HUDEP-2 (cell line): ENCODE results near the gene OMP.
"Not testable (repeated sequence)": the region's sequence is repeated elsewhere in the genome, so short reads cannot be mapped to it uniquely, and the experiment has no call there.

Experiments
- DNase-seq, 76 experiments: peaks; one replicate each; lab custom pipeline; 2025; ENCODE audit not compliant: unreplicated experiment in 76 of 76; lab: John Stamatoyannopoulos, UW

The OMP gene

GRCh38 chr11:77102246-77103210 lies at the start of gene OMP:
TSS of gene OMP (plus strand) at chr11:77102840. CDS start at chr11:77102840, 0 bp downstream.
- no peak for DNase-seq

DNA sequence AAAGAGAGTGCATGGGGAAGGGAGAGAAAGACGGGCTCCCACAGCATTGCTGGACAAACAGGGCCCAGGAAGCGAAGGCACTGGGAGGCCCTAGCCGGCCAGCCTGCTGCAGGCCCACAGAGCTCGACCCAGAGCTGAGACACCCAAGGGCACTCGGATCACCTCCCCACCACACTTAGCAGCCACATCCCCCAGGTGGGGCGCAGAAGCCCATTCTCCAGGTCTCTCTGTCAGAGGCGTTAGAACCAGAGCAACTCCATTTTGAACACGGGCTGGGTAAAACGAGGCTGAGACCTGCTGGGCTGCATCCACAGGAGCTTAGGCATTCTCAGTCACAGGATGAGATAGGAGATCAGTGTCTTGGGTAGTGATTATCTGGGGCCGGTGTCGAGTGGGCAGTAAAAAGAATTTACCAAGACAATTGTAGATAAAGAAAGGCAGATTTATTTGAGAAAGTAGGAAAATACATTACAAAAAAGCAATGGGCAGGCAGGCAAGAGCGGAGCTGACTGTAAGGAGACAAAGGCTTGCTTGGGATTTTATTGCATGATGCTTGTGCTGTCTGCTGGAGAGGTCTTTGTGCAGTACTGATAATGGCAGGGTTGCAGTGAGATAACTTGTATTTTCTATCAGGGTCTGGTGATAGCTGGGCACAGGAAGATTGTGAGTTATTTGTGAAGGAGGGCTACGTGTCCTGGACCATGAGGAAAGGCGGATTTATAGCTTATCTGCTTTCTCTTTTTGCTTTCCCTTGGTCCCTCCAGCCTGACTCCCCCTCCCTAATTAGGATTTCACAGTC lies 49.2 kb upstream of the OMP start:
- DNase-seq, result peak in 36 of 76 experiments; percentile 3 to 72 (median 33)

- peak in 2 of 76 experiments; percentile 28 to 43 for DNase-seq
Measured at GRCh38 chr11:77054084-77054483, 48.6 kb upstream of the OMP start.

GRCh38 chr11:77055101-77055561 lies 47.5 kb upstream of the OMP start:
- no peak for DNase-seq

DNA sequence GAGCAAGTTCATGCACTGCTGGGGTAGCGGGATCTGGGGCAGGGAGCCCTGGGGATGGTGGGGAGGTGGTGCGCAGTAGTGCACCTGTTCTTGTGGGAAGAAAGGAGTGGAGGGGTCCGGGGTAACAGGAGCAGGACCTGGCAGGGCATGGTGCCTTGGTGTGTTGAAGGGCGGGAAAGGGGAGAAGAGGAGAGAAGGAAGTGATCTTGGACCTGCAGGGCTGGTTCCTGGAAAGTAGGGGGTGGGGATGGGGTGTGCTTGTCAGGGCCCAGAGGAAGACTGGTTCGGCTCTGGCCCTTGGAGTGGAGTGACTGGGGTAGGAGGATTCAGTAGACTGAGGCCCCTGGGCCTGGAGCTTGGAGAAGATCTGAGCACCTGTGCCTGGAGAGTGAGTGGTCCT lies 46.7 kb upstream of the OMP start:
- DNase-seq, result no peak

DNA sequence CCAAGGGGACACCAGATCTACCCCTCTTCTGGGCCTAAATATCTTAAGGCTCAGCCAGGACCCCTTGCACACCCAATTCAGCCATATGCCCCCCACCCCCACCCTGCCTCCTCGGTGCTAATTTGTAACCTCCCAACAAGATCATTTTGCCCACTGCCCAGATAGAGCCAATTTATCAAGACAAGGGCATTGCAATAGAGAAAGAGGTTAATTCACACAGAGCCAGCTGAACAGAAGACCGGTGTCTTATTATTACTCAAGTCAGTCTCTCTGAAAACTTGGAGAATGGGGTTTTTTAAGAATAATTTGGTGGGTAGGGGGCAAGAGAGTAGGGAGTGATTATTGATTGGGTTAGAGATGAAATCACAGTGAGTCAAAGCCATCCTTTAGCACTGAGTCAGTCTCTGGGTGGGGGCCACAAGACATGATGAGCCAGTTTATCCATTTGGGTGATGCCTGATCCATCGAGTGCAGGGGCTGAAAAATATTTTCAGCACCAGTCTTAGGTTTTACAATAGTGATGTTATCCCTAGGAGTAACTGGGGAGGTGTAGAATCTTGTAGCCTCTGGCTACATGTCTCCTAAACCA lies 45.7 kb upstream of the OMP start:
- DNase-seq, result no peak

- no peak for DNase-seq
Measured at GRCh38 chr11:77057938-77058474, 44.6 kb upstream of the OMP start.

- DNase-seq, result no peak
Measured at GRCh38 chr11:77058900-77059299, 43.7 kb upstream of the OMP start.

DNA sequence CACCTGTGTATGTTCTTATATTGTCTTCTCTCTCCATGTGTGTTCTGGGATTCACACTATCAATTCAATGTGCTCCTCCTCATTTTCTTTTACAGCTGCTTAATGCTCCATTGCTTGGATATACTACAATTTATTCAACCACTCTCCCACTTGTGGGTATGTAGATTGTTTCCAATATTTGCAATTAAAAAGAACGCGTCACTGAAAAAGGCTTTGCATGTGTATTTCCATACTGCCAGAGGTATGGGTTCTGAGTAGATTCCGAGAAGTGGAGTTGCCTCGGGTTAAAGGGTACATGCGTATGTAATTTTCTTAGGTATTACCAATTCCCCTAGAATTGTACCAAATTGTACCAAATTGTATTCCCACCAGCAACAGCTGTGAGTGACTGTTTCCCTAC lies 42.8 kb upstream of the OMP start:
- no peak for DNase-seq

GRCh38 chr11:77060234-77060633 lies 42.4 kb upstream of the OMP start:
- DNase-seq, result no peak

GRCh38 chr11:77061258-77061657 lies 41.4 kb upstream of the OMP start:
- not testable (repeated sequence) for DNase-seq

DNA sequence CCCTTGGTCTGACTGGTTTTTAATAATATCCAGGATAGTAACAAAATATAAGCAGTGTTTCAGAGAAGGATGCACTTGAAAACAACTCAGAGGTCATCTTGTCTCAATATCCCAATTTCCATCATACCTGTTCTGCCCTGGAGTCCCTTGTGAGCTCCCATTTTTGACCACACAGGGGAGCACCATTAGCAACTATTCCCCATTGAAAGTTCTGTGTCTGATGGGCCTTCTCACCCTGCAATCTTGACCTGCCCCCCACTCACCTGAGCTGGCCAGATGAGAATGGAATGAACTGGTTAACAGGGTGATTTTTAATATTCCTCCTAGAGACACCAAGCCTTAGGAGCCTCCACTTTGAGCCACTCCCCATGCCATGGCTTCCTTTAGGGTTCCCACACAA lies 39.7 kb upstream of the OMP start:
- DNase-seq, result peak in 2 of 76 experiments; percentile 9 to 16

DNA sequence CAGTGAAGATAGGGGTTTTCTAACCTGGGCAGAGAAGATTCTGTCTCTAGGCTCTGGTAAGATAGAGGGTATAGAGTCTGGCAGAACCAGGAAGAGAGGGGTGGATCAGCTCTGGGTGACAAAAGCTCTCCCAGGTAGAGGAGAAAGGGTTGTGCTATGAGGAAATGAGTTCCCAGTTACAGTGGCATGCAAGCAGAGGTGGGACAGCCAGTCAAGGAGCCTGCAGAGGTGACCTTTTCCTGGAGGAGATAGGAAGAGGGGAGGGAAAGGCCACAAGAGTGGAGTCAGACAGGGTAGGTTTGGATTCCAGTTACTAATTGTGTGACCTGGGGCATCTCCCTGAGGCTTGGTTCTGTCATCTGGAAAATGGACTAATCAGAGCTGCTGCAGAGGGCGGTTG lies 39.2 kb upstream of the OMP start:
- DNase-seq, result no peak

DNA sequence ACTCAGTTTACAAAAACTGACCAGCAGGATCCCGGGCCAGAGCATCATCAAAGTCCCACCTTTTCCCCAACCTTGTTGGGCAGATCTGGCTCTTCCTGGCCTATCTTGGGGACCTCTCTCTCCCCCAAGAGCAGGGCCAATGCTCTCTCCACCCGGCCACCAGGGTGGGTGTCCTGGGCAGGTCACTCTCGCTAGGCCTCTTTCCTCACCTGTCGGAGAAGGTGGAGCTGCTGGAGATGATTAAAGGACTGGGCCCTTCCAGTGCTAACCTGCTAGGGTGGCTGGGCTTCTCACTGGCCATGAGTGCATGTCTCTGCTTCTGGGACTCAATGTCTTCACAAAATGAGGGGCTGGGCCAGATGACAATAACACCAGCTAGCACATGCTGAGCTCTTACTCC lies 38.8 kb upstream of the OMP start:
- DNase-seq, result no peak

GRCh38 chr11:77064648-77065217 lies 37.9 kb upstream of the OMP start:
- DNase-seq, result no peak

DNA sequence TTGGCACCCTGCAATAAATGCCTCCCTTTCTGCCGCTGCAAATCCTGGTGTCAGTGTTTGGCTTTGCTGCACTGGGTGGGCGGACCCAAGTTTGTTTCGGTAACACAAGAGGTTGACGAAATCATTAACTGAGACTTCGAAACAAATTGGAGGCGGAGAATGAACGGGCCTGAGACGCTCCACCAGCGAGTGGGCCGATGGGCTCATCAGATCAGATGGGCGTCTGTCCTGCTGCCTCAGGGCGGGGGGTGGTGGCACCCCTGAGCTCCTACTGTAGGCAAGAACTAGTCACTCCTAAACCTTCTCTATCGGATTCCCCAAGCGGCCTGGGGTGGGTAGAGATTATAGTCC lies 36.8 kb upstream of the OMP start:
- DNase-seq, result peak in 44 of 76 experiments; percentile 11 to 81 (median 52)

DNA sequence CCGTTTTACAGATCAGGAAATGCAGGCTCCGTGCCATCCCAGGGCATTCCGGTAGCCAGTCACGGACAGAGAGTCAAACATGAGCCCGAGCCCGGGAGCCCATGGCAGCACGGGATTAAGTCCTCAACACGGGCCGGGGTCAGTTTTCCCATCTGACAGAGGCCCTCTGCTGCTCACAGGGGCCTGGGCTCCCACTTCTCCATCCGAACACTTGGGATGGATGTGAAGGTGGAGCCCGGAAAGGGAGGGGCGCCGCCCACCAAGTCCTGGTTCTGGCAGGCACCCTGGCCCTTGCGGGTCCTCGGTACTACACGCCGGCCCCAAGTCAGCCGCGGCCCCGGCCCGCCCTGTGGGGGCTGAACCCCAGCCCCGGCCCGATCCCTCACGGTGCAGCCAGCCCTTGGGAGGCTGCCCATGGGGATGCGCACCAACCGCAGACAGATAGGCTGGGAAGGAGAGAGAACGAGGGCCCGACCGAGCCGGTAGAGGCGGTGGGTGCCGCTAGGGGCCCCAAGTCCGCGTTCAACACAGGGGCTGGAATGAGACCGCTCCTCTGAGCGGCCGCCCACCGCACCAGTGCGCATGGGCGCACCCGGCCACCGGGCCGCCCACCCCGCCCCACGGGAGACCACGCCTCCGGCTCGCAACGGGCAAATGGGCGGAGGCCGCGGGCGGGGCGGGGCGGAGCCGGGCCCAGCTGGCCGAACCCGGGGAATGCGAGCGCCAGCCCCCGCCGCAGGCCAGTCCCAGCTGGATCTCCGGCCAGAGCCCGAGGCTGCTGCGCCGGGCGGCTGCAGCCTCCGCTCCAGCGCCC lies 36.2 kb upstream of the OMP start, which contains the start of gene CAPN5:
Gene CAPN5, plus strand, starts transcription at position 743 of the 814 bp plus-strand sequence. CDS start 17,916 bp downstream, outside the sequence.
- DNase-seq, result peak in 72 of 76 experiments; percentile 17 to 91 (median 77)

DNA sequence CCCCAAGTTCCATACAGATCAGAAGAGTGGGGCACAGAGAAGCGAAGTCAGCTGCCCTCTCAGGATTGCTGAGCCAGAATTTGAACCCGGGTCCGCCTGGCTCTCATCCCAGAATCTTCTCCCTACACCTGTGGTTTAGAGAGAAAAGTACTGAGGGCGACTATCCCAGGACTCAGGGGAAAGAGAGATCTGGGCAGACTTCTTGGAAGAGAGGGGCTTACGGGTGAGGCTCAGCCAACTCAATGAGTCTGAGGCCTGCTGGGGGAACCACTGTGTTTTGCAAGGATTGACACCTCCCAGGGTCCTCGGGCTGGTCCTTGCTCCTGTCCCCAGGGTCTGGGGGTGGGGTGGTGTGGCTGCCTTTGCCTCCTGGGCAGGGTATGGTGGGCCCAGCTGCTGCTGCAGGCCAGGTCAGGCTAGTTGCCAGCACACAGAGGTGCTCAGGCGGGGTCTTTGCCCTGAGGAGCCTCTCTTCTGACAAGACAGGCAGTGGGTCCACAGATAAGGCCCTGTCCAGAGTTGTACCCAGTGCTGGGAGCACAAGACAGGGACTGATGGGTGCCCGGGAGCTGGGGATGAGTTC lies 34.7 kb upstream of the OMP start:
- no peak for DNase-seq
